HCT116 (cell line): ENCODE measurements around the gene GDI1. TPM values are rescaled to one million over a fixed set of nuclear protein-coding genes. Genes with fewer than 3 reads are reported as not detected.

Source experiments
- ATAC-seq: fragments of 200-7000 bp; cut with Tn5 transposase; 2 replicates; pipeline ENCODE4 v1.9.1; 2020; ENCODE audit warnings: mild to moderate bottlenecking, moderate library complexity
- BruUV-seq: library from RNA; stranded (reverse); fragments of 400-500 nt; replicated peaks from 2 replicates; lab custom pipeline; 2021; lab: Mats Ljungman, UMichigan
- CTCF ChIA-PET: fragments of 300-600 bp; sonication (Branson Sonifier 250); formaldehyde crosslinking; loops from one replicate; lab custom pipeline; 2021; ENCODE audit warnings: antibody characterized with exemption; lab: Charles Lee
- POLR2A ChIA-PET: fragments of 300-600, 350-600 bp; sonication (Branson Sonifier 250); formaldehyde crosslinking; loops from one replicate; lab custom pipeline; 2021; ENCODE audit warnings: antibody characterized with exemption; lab: Charles Lee
- RAD21 ChIA-PET, 2 experiments: fragments of 300-600 bp; sonication (Branson Sonifier 250); formaldehyde crosslinking; loops; one replicate each; lab custom pipeline; 2023; ENCODE audit warnings: low total read pairs in 2 of 2; ENCODE audit not compliant: uncharacterized antibody in 2 of 2, unreplicated experiment in 2 of 2, low non-redundant PET in 1 of 2; lab: Charles Lee
- DNase-seq: peaks from one replicate; pipeline ENCODE4 v3.0.0-alpha.2; 2010; ENCODE audit warnings: low read depth, low spot score
- H2AFZ ChIP-seq: fragments of 200-600 bp; shearing (Covaris generic), sonication (generic); 2 replicates; pipeline ENCODE4 v1.6.1; 2017; ENCODE audit warnings: low read depth, mixed run types, mixed read lengths, antibody characterized with exemption, low read length; ENCODE audit not compliant: poor library complexity, severe bottlenecking
- H3K27ac ChIP-seq: 2 replicates; pipeline ENCODE4 v1.5.1; 2012; ENCODE audit warnings: low read depth, low read length
- H3K27me3 ChIP-seq: fragments of 200-600 bp; sonication (generic); 2 replicates; pipeline ENCODE4 v1.6.1; 2016; ENCODE audit warnings: mixed run types, low read length, mixed read lengths; ENCODE audit not compliant: insufficient read depth
- H3K36me3 ChIP-seq, 2 experiments: fragments of 200-500 bp in 1 of 2; fragments of 200-600 bp in 1 of 2; sonication (Bioruptor generic) in 1 of 2; sonication (generic) in 1 of 2; 2 replicates each; pipeline versions ENCODE4 v1.5.1 to v1.6.1; 2014 to 2016; ENCODE audit warnings: low read length in 2 of 2, inconsistent platforms in 1 of 2, mixed read lengths in 1 of 2, mixed run types in 1 of 2; ENCODE audit not compliant: insufficient read depth in 2 of 2, control insufficient read depth in 1 of 2
- H3K4me1 ChIP-seq, 2 experiments: fragments of 200-600 bp in 1 of 2; sonication (generic) in 1 of 2; 2 replicates each; pipeline versions ENCODE4 v1.5.1 to v1.6.1; 2012 to 2017; ENCODE audit warnings: low read length in 2 of 2, inconsistent platforms in 1 of 2, mild to moderate bottlenecking in 1 of 2, mixed read lengths in 1 of 2, mixed run types in 1 of 2, moderate library complexity in 1 of 2; ENCODE audit not compliant: insufficient read depth in 2 of 2, control insufficient read depth in 1 of 2
- H3K4me2 ChIP-seq: fragments of 200-600 bp; sonication (generic); 2 replicates; pipeline ENCODE4 v1.6.1; 2017; ENCODE audit warnings: mixed run types, low read length, mixed read lengths
- H3K4me3 ChIP-seq, 2 experiments: fragments of 200-600 bp in 1 of 2; sonication (generic) in 1 of 2; replicated peaks in 1 of 2; 2 replicates each; pipeline ENCODE4 v1.5.1; 2011 to 2016; ENCODE audit warnings: low read length in 2 of 2, control low read depth in 1 of 2, low read depth in 1 of 2, mild to moderate bottlenecking in 1 of 2, mixed read lengths in 1 of 2, mixed run types in 1 of 2
- H3K79me2 ChIP-seq: fragments of 200-600 bp; sonication (generic); 2 replicates; pipeline ENCODE4 v1.6.1; 2017; ENCODE audit warnings: mild to moderate bottlenecking, mixed run types, low read length, moderate library complexity, mixed read lengths; ENCODE audit not compliant: insufficient read depth
- H3K9ac ChIP-seq: fragments of 200-600 bp; sonication (generic); 2 replicates; pipeline ENCODE4 v1.6.1; 2016; ENCODE audit warnings: low read length, mixed read lengths
- H3K9me2 ChIP-seq: fragments of 200-600 bp; sonication (generic), shearing (Covaris generic); 2 replicates; pipeline ENCODE4 v1.6.1; 2017; ENCODE audit warnings: mixed run types, mild to moderate bottlenecking, moderate library complexity; ENCODE audit not compliant: insufficient read depth
- H3K9me3 ChIP-seq, 2 experiments: fragments of 200-500 bp in 1 of 2; fragments of 200-600 bp in 1 of 2; sonication (Bioruptor generic) in 1 of 2; sonication (generic) in 1 of 2; 2 replicates each; pipeline ENCODE4 v1.6.1; 2014 to 2017; ENCODE audit warnings: low read length in 2 of 2, mixed read lengths in 2 of 2, inconsistent platforms in 1 of 2, low read depth in 1 of 2, mild to moderate bottlenecking in 1 of 2, mixed run types in 1 of 2, moderate library complexity in 1 of 2; ENCODE audit not compliant: control insufficient read depth in 1 of 2, insufficient read depth in 1 of 2
- H4K20me1 ChIP-seq: fragments of 200-600 bp; sonication (generic), shearing (Covaris generic); 2 replicates; pipeline ENCODE4 v1.6.1; 2017; ENCODE audit warnings: mixed run types, mild to moderate bottlenecking, moderate library complexity; ENCODE audit not compliant: insufficient read depth
- EGR1 ChIP-seq: IDR thresholded peaks from 2 replicates; pipeline ENCODE4 v1.6.1; 2012; ENCODE audit warnings: low read depth
- ELF1 ChIP-seq: IDR thresholded peaks from 2 replicates; pipeline ENCODE4 v1.6.1; 2012; ENCODE audit warnings: low read depth, borderline replicate concordance
- POLR2A ChIP-seq: IDR thresholded peaks from 2 replicates; pipeline ENCODE4 v1.7.0; 2011; ENCODE audit warnings: borderline replicate concordance; ENCODE audit not compliant: insufficient read depth, insufficient read length; ENCODE audit errors: extremely low read depth
- TCF7L2 ChIP-seq: IDR thresholded peaks from 2 replicates; pipeline ENCODE4 v1.7.0; 2011; ENCODE audit warnings: borderline replicate concordance, inconsistent platforms; ENCODE audit not compliant: insufficient read depth, insufficient read length; ENCODE audit errors: extremely low read depth
- YY1 ChIP-seq: IDR thresholded peaks from 2 replicates; pipeline ENCODE4 v1.6.1; 2011; ENCODE audit warnings: low read length, low read depth, moderate library complexity, mild to moderate bottlenecking; ENCODE audit not compliant: insufficient replicate concordance; ENCODE audit errors: extremely low read depth
- ZNF274 ChIP-seq: fragments of 200-500 bp; sonication (Bioruptor generic); IDR thresholded peaks from 2 replicates; pipeline ENCODE4 v1.6.1; 2014; ENCODE audit warnings: mild to moderate bottlenecking, low read depth, low read length, inconsistent platforms
- intact Hi-C: fragments of 100-400 bp; cut with micrococcal nuclease; formaldehyde crosslinking; loops from 2 replicates; pipeline ENCODE4 v1.10.0; 2022
- total RNA-seq: library from RNA; stranded (reverse); gene quantifications from one replicate; pipeline ENCODE4 v1.2.1, GENCODE V29; 2021; ENCODE audit not compliant: unreplicated experiment

The GDI1 gene
- total RNA-seq, 1 experiment from 2014 or later = 122 TPM

GRCh38 chrX:154445776-154446175 lies 8.8 kb downstream of the GDI1 start:
- RAD21 ChIA-PET = no interaction called here
- intact Hi-C loops = no loop called here
- no peak for ATAC-seq
- POLR2A ChIA-PET = no interaction called here
- BruUV-seq = no TSS peak
- no peak overlapping the region for H2AFZ ChIP-seq
- no peaks in the 10 kb centered on the region for H3K27me3 ChIP-seq
- no peaks in the 10 kb centered on the region; a peak in 1 of 4 replicates for H3K36me3 ChIP-seq
- no peaks in the 10 kb centered on the region for H4K20me1 ChIP-seq
- CTCF ChIA-PET = no interaction called here
- no peak overlapping the region for H3K4me3 ChIP-seq
- peaks cover 7% of the 10 kb centered on the region; the same call in 1 of the 2 replicates for H3K79me2 ChIP-seq
- H3K4me2 ChIP-seq = no peak overlapping the region
- peaks cover 6 to 16% of the 10 kb centered on the region in 2 experiments; a peak in 3 of 4 replicates for H3K4me1 ChIP-seq
- no peaks in the 10 kb centered on the region for H3K9me2 ChIP-seq
- H3K27ac ChIP-seq = no peak overlapping the region
- TF ChIP-seq EGR1 = no peak
- no peak for TF ChIP-seq ZNF274
- no peak for TF ChIP-seq ELF1
- no peak for TF ChIP-seq TCF7L2
- no peak for TF ChIP-seq YY1
- no peak for TF ChIP-seq POLR2A
- no peak overlapping the region for H3K9ac ChIP-seq
- no peaks in the 10 kb centered on the region for H3K9me3 ChIP-seq
- no peak for DNase-seq

GRCh38 chrX:154446430-154446829 lies 9.5 kb downstream of the GDI1 start:
- intact Hi-C loops = no loop called here
- Histone ChIP-seq H3K27me3 (no peaks in the 10 kb centered on the region), H3K9ac (no peak overlapping the region), H3K4me3 (no peak overlapping the region), H3K4me1 (peaks cover 6 to 16% of the 10 kb centered on the region in 2 experiments; a peak in 3 of 4 replicates), H4K20me1 (no peaks in the 10 kb centered on the region), H3K9me2 (no peaks in the 10 kb centered on the region), H3K36me3 (no peaks in the 10 kb centered on the region), H3K79me2 (peaks cover 7% of the 10 kb centered on the region; the same call in 1 of the 2 replicates), H3K9me3 (no peaks in the 10 kb centered on the region), H3K4me2 (no peak overlapping the region), H2AFZ (no peak overlapping the region), H3K27ac (no peak overlapping the region)
- ChIA-PET CTCF (no interaction called here), RAD21 (no interaction called here), POLR2A (no interaction called here)
- ATAC-seq (no peak), DNase-seq (no peak)
- TF ChIP-seq TCF7L2 = no peak
- no TSS peak for BruUV-seq
